SIG-M5 treated with dmso at 0.1 percent for 504 hours (cell line): ENCODE data around the gene ZIM2.

Experiments used
- DNase-seq: peaks from one replicate; lab custom pipeline; 2025; ENCODE audit not compliant: unreplicated experiment; lab: John Stamatoyannopoulos, UW

ZIM2 gene

DNA sequence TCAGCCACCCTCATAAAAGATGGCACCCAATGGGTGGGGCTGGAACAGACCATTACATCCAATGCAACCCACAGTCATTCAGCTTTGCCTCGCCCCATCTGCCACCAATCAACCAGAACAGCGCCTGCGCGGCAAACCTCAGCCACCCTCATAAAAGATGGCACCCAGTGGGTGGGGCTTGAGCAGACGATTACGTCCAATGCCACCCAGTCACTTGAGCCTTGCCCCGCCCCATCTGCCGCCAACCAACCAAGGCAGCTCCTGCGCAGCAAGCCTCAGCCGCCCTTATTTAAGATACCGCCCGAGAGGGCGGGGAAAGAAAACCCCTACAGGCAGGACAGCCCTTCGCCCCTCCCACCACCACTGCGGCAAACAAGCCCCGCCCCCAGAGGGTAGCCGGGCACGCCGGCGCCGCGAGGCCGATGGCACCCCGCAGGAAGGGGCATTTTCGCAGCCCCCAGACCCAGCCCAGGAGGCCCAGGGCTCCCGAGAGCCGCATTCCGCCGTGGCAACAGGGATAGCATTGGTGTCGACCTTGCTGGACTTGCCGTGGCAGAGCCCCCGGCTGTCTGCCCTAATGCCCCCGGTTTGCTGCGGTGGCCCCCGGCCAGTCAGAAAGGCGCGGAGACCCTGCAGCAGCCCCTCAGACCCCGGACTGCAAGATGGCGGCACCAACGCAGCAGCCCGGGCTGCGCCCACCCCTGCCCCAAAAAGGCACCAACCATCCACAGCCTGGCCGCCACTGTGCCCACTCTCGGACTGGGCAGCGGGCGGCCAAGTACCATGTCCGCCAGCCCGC, 675 bp downstream of the ZIM2 start:
- no peak for DNase-seq

DNA sequence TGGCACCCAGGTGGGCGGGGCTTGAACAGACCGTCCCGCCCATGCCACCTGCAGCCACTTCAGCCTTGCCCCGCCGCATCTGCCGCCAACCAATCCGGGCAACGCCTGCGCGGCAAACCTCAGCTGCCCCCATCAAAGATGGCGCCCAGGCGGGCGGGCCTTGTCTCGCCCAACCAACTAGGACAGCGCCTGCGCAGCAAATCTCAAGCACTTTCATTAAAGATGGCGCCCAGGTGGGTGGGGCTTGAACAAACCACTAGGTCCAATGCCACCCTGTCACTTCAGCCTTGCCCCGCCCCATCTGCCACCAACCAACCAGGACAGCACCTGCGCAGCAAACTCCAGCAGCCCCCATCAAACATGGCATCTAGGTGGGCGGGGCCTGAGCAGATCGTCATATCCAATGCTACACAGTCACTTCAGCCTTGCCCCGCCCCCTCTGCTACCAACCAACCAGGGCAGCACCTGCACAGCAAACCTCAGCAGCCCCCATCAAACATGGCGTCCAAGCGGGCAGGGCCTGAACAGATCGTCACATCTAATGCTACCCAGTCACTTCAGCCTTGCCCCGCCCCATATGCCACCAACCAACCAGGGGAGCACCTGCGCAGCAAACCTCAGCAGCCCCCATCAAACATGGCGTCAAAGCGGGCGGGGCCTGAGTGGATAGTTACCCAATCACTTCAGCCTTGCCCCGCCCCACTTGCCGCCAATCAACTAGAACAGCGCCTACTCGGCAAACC, 1.4 kb downstream of the ZIM2 start:
- DNase-seq = no peak

DNA sequence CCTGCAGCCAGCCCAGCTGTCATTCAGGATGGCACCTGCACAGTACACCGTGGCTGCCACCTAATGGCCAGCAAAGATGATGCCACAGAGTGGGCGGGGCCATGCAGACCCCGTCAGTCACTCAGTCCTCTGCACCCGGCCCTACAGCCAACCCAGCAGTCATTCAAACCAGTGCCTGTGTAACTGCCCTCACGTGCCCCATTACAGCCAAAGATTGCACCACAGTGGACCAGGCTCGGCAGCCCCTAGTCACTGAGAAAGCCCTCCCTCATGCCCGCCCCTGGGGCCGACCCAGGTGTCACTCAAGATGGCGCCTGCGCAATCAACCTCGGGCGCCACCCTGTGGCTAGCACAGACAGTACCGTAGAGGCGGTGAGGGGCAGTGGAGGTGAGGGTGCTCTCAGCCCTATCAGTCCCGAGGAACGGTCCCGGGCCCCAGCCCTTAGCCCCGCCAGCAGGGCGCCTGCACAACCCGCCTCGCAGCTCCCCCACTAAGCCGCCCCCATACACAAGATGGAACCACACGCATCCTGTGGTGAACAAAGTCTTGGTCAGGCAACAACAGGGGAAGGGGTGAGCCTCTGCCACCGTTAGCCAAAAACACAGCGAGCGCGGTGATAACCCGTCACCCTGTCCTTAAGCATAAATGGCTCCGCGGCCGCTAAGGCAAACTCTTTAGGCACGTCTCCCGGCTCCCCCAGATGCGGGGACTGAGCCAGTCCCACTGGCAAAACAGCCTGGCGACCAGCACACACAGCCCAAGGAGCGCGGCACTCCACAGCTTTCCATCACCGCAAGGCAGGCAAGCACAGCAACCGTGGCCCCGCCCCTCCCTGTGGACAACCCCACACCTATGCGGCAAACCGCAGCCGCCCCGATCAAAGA, 2.3 kb downstream of the ZIM2 start:
- no peak for DNase-seq

DNA sequence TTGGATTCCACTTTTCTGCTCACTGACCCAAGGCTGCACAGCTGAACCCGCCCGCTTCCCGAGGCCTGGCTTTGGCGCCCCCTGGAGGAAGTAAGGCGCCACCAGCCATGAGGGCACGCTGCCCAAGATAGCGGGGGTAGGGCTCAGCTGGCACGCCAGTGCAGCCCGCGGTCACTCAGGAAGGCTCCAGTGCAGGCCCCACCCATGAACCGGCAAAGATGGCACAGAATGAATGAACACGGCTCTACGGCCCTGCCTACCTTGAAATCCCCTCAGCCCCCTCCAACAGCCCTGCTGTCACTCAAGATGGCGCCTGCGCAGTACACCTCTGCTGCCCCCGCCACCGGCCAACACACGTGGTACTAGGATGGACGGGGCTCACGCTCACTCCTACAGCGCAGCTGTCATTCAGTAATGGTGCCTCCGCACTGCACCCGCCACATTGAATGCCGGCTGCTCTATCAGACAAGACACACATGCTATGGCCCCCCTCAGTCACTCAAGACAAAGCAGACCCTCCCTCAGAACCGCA, 3.0 kb downstream of the ZIM2 start:
- DNase-seq = no peak

GRCh38 chr19:56837004-56837403, 3.5 kb downstream of the ZIM2 start:
- DNase-seq = no peak

GRCh38 chr19:56836059-56836458, 4.5 kb downstream of the ZIM2 start:
- DNase-seq = no peak

DNA sequence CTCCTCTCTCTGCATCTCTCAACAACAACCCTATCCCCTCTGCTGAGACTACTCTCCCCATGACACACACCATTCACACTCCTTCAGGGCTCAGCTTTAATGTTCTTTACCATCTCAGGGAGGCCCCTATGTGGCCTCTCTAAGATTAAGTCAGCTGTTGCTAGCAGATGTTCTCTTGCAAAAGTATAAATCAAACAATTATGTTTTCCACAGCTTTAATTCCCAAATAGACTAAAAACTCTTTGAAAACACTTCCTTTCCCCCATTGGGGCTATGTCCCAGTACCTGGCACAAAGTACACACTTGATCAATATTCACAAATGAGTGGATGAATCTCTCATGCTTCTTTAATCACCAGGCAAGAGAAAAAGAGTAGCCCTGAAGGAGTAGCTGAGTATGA, 5.1 kb downstream of the ZIM2 start:
- no peak for DNase-seq

DNA sequence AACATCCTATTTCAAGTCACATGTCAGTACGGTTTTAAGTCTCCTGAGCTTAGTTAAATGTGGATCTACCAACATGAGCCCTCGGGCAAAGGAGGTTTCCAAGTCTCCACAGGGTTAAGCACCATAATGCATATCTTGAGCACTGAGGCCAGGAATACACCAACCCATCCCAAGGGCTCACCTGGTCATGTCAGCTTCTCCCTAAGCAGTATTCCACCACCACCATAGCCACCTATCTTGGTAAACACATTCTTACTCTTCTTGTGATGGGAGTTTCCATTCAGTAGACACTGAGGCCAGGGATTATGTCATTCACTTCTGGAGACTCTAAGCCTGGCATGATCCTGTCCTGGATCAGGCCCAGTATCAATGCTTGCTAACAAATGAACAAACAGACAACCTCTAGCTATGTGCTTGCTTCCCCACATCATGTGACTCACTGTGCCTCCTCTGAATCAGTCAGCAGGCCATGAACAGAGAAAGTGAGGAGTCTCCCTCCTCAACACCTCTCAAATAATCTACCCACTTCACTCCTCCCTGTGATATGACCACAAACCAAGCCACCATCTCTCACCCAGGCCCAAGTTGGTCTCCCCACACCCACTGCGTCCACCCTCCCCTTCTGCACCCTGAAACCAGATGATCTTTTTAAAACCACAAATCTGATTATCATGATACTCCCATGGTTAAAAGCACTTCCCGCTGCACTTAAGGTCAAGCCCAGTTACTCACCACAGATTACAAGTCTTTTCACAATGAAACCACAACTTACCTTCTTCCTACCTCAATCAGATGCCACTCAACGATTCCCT, 5.8 kb downstream of the ZIM2 start:
- DNase-seq = no peak

GRCh38 chr19:56832352-56832928, 8.1 kb downstream of the ZIM2 start:
- DNase-seq = no peak

DNA sequence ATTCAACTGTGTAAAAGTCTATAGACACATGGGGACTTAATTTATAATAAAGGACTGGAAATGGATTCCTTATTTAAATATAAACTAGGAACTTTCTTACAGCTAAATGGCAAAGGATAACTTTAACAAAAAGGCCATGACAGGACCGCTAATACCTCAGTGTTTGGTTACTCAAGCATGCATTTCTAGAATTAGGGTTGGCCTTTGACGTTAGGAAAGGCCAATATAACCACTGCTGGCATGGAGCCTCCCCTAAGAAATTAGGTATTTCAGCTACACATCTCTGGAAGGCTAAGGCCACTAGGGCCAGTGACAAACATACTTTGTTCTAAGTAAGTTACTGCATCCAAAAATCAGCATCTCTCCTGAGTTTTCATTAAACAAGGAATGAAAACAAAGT, 9.3 kb downstream of the ZIM2 start:
- DNase-seq = no peak

- DNase-seq = no peak
These were observed 10.9 kb downstream of the ZIM2 start for GRCh38 chr19:56829596-56829995.

DNA sequence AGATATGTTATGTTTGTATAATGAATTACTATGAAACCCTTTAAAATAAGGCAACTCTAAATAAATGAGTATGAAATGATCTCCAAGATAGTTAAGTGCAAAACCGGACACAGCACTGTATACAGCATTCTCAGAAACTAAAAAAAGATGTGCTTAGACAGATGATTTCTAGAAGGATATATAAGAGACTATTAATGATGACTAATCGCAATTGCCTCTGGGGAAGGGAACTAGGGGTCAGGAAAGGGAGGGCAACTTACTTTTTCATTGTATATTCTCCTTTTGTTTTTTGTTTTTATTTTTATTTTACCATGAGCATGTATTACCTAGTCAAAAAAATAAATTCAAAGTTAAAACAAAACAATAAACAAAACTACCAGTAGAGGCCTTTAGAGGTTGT, 12.8 kb downstream of the ZIM2 start:
- DNase-seq = no peak

GRCh38 chr19:56823956-56824355, 16.6 kb downstream of the ZIM2 start:
- DNase-seq = no peak

GRCh38 chr19:56823417-56823816, 17.1 kb downstream of the ZIM2 start:
- DNase-seq = no peak

GRCh38 chr19:56822755-56823154, 17.8 kb downstream of the ZIM2 start:
- no peak for DNase-seq

- DNase-seq = no peak
These were observed 18.9 kb downstream of the ZIM2 start for GRCh38 chr19:56821675-56822074.

GRCh38 chr19:56821209-56821608, 19.3 kb downstream of the ZIM2 start:
- DNase-seq = no peak

DNA sequence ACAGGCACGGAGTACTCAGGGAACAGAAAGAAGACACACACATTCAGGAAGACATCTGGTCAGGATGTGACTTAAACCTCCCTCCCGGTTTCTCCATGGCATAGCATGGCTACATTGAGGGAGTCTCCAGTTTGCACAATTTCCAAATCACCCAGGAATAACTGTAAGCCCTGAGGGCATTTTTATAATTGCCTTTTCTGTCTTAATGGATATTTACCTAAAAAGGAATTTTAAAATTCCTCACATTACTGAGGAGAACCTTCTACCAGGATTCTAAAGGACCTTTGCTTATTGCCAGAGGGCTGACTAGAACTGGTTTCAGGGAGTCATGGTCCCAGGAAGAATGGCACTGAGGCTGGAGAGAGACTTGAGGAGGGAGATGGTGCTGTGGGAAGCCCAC, 21.4 kb downstream of the ZIM2 start:
- DNase-seq = no peak

GRCh38 chr19:56814656-56815055, 25.9 kb downstream of the ZIM2 start:
- DNase-seq = no peak

DNA sequence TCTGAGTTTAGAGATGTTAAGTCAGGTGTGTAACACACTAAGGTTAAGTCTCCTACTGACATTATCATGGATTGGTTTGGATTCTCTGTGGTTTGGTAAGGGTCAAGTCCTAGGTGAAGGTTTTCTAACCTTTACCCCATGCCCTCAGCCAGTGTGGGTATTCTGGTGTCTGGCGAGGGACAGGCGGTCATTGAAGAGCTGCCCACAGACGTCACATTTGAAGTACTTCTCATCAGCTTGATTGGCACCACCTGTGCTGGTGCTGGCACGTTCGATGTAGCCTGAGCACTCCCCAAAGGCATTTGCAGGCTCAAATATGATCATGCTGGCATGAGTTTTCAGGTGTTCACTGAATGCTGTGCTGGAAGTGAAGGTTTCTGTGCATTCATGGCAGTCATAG, 27.0 kb downstream of the ZIM2 start:
- no peak for DNase-seq
